HUES64 (cell line): ENCODE results near the gene EPB41L4B.

Source experiments
- H3K27ac ChIP-seq: 2 replicates; pipeline ENCODE4 v1.7.0; 2013; ENCODE audit warnings: low read depth, low read length, inconsistent platforms
- H3K27me3 ChIP-seq: 2 replicates; pipeline ENCODE4 v1.6.1; 2013; ENCODE audit warnings: mild to moderate bottlenecking, low read length; ENCODE audit not compliant: insufficient read depth
- H3K36me3 ChIP-seq: 2 replicates; pipeline ENCODE4 v1.6.1; 2013; ENCODE audit warnings: mild to moderate bottlenecking, low read length; ENCODE audit not compliant: insufficient read depth
- H3K4me1 ChIP-seq: 2 replicates; pipeline ENCODE4 v1.6.1; 2013; ENCODE audit warnings: mild to moderate bottlenecking, low read length, moderate library complexity; ENCODE audit not compliant: insufficient read depth
- H3K4me3 ChIP-seq: 2 replicates; pipeline ENCODE4 v1.5.1; 2013; ENCODE audit warnings: mild to moderate bottlenecking, low read length, moderate library complexity
- H3K9ac ChIP-seq: 2 replicates; pipeline ENCODE4 v1.6.1; 2013; ENCODE audit warnings: mild to moderate bottlenecking, low read depth, low read length
- H3K9me3 ChIP-seq: 2 replicates; pipeline ENCODE4 v1.6.1; 2013; ENCODE audit warnings: low read depth, low read length; ENCODE audit not compliant: insufficient read depth
- WGBS: fragments of 150-250, 120-280 bp; methylation state at CpG from one replicate; pipeline ENCODE4 v1.1.7; 2013; ENCODE audit warnings: missing lambda C conversion rate; 5-methylcytosine and 5-hydroxymethylcytosine counted together

Gene EPB41L4B

DNA sequence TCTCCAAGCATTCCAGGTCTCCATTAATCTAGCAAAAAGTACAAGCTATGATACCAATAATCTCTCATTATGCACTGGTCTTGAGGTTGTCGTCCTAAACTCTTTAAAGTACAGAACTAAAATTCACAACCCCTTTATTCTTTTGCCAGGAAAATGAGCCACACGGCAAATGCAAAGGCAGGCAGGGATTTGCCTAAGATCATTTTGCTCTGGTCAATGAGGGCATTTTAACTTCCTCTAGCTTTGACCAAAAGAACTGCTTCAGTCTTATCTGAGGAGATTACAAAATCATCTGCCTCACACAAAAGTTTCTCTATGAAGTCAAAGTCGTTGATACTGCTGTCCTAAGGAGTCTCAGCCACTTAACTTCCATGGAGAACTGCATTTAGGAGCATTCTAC is 51.8 kb downstream of the EPB41L4B start:
- peaks cover 16% of the 10 kb centered on the region for H3K4me1 ChIP-seq
- H3K27me3 ChIP-seq, result no peaks in the 10 kb centered on the region
- 86% methylated on average over 3 of the region's 3 CpGs for WGBS
- peaks cover 15% of the 10 kb centered on the region for H3K36me3 ChIP-seq
- no peak overlapping the region for H3K27ac ChIP-seq
- no peaks in the 10 kb centered on the region for H3K9me3 ChIP-seq
- H3K9ac ChIP-seq, result no peak overlapping the region
- no peak overlapping the region for H3K4me3 ChIP-seq

DNA sequence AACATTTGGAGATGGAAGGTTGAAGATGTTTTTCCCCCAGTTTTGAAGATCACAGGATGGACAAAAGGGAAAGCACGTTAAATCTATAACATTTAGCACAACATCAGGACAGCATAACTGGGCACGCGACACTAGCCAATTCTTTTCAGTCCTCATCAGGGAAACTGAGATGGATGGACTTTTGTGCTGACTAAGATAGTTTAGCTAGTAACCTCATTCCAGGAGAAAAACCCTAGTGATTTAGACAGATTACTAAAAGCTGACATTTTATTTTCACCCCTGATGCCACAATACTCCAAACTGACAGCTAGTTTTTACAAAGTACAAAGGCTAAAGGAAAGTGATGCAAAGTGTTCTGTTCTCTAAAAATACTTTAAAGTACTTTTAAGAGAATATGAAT is 53.3 kb downstream of the EPB41L4B start:
- no peak overlapping the region for H3K4me3 ChIP-seq
- no peaks in the 10 kb centered on the region for H3K27me3 ChIP-seq
- H3K4me1 ChIP-seq, result peaks cover 16% of the 10 kb centered on the region
- H3K27ac ChIP-seq, result no peak overlapping the region
- no peaks in the 10 kb centered on the region for H3K9me3 ChIP-seq
- peaks cover 15% of the 10 kb centered on the region for H3K36me3 ChIP-seq
- H3K9ac ChIP-seq, result no peak overlapping the region
- 91% methylated on average over 2 of the region's 3 CpGs for WGBS

DNA sequence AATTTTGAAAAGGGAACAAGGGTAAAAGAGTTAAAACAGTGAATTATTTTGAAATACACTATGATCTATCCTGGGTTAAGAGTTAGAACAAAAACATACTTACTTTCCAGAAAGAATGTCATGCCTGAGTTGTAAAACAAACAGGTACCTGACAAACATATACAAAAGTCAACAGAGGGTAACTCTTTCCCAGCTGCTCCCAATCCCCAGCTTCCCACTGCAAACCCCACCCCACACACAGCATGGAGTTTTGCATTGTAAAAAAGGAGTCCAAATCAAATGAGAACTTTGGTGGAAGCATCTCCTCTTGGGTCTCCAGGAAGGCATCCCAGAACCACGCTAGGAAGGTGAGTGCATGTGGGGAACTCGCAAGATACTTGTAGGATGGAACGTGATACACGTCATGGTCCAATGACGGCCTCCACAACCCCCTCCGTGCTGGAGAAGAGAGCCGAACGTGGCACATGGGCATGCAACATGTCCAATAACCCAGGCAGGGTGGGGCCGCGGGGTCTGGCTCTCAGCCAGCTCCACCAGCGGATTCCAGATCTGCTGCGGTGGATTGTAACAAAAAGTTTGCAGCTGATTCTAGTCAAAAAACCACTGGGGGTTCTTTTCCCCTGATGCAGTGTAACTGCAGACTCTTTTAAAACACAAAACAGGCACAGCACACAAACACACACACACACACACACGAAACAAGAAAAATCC is 55.8 kb downstream of the EPB41L4B start:
- H3K36me3 ChIP-seq, result peaks cover 15% of the 10 kb centered on the region
- no peak overlapping the region for H3K27ac ChIP-seq
- H3K4me3 ChIP-seq, result no peak overlapping the region
- peaks cover 6% of the 10 kb centered on the region; the same call in 1 of the 2 replicates for H3K4me1 ChIP-seq
- H3K9ac ChIP-seq, result no peak overlapping the region
- WGBS, result 90% methylated on average over 13 of the region's 13 CpGs
- no peaks in the 10 kb centered on the region for H3K9me3 ChIP-seq
- no peaks in the 10 kb centered on the region for H3K27me3 ChIP-seq

DNA sequence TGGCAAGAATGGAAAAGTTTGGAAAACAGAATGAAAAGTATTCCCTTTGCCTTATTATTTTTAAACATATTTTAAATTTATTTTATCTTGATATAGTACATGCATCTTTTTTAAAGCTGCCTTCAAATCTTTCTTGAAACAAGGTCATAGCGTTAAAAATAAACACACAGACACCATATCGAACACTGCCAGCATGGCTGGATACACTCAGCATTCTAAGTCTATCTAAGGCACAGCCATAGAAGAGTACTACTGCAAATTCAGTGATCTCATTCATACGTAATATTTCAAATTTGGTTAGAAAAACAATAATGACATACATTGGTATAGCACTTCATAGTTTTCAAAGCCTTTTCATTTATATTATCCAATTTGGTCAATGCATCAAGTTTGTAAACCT is 57.5 kb downstream of the EPB41L4B start:
- Histone ChIP-seq H3K27ac (no peak overlapping the region), H3K36me3 (peaks cover 15% of the 10 kb centered on the region), H3K9me3 (no peaks in the 10 kb centered on the region), H3K27me3 (no peaks in the 10 kb centered on the region), H3K9ac (no peak overlapping the region), H3K4me3 (no peak overlapping the region), H3K4me1 (peaks cover 13% of the 10 kb centered on the region)
- WGBS, result over 99% methylated on average over 2 of the region's 3 CpGs

DNA sequence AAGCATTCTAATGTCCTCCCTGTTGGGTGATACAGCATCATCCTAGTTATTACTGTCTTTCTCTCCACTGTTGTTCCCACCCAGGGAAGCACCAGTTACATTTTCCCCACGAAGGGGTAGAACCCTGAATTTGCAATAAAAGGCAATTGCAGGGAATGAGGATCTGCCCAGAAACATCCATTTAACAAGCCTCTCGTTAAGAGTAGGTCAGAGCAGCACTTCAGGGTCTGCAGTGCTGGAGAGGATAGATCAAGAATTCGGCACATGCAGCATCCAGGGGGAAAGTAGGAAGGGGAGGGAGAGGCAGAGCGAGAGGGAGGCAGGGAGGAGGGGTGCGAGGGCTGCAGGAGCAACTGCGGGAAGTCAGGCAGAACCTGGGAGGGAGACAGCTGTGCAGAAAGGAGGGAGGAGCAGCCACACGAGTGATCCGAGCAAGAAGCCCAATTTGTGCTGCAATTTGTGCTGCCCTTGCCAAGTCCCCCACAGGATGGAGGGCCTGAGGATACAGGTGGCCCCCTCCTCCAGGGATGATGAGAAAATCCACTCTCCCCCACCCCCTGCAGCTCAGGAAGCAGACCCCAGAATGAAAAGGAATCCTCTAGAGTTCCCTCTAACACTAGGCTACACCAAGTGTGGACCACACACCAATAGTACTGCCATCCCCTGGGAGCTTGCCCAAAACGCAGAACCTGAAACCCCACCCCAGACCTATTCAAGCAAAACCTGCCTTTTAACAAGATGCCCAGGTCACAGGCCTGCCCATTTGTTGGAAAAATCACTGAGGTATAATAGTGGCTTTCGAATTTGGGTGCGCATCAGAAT is 62.2 kb downstream of the EPB41L4B start:
- no peaks in the 10 kb centered on the region for H3K27me3 ChIP-seq
- no peak overlapping the region for H3K4me3 ChIP-seq
- H3K9ac ChIP-seq, result no peak overlapping the region
- no peaks in the 10 kb centered on the region for H3K9me3 ChIP-seq
- 40% methylated on average over 11 of the region's 11 CpGs for WGBS
- no peak overlapping the region for H3K27ac ChIP-seq
- H3K4me1 ChIP-seq, result peaks cover 19% of the 10 kb centered on the region
- peaks cover 21% of the 10 kb centered on the region; the same call in 1 of the 2 replicates for H3K36me3 ChIP-seq

DNA sequence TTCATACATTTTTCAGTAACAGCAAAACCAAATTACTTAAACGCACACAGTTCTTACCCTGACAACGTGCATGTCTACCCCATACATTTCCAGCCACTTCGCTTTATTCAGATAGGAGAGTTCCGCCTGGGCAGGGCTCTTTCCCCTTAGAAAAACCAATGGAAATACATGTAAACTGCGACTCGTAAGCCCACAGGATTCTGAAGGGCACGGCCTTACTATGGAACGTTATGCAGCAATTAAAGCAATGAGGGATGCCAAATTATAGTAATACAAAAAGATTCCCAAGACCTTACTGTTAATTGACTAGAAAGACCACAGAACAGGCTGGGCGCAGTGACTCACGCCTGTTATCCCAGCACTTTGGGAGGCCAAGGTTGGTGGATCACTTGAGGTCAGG is 64.5 kb downstream of the EPB41L4B start:
- no peaks in the 10 kb centered on the region for H3K27me3 ChIP-seq
- 95% methylated on average over 10 of the region's 10 CpGs for WGBS
- H3K4me3 ChIP-seq, result no peak overlapping the region
- H3K9me3 ChIP-seq, result no peaks in the 10 kb centered on the region
- no peak overlapping the region for H3K9ac ChIP-seq
- no peak overlapping the region for H3K27ac ChIP-seq
- H3K36me3 ChIP-seq, result peaks cover 27% of the 10 kb centered on the region; the same call in 1 of the 2 replicates
- peaks cover 21% of the 10 kb centered on the region for H3K4me1 ChIP-seq

DNA sequence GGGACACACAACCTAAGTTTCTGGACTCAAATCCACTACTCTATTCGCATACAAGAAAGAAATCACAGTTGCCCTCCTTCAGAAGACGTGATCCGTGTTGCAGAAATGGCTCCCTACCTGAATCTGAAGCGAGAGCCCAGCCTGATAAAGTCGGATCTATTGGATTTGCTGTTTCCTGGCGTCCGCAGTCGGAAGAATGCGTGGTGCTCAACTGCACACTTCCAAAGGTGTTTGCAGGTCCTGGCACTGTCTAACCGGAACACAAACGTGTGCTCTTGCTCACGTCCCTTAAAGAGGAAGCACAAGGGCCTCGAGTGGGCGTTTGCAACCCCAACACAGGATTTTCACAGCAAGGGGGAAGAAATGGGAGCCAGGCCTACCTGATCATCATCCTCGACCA is 65.5 kb downstream of the EPB41L4B start:
- Histone ChIP-seq H3K4me1 (peaks cover 21% of the 10 kb centered on the region), H3K27ac (no peak overlapping the region)
- 94% methylated on average over 15 of the region's 15 CpGs for WGBS

DNA sequence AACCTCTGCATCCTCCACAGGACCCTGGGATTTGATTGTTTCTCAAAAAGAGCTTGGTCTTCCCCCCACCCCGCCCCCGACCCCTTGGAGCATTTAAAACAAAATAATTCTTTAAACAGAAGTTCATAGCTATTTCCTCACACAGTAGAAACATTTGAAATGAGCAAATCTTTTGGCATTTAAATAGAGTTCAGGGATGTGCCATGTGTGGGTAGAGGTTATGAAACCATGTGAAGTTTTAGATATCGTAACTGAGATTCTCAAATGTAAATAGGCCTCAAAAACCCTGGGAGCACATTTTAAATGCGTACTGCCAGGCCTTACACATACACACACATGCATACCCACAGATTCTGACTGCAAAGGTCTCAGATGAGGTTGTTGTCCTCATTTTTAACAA is 66.5 kb downstream of the EPB41L4B start:
- Histone ChIP-seq H3K36me3 (peaks cover 27% of the 10 kb centered on the region; the same call in 1 of the 2 replicates), H3K27ac (no peak overlapping the region), H3K9me3 (no peaks in the 10 kb centered on the region), H3K4me1 (peaks cover 15% of the 10 kb centered on the region), H3K4me3 (no peak overlapping the region), H3K27me3 (no peaks in the 10 kb centered on the region), H3K9ac (no peak overlapping the region)
- WGBS, result 79% methylated on average over 4 of the region's 4 CpGs

More for the DNA sequence above, 65.5 kb downstream of the EPB41L4B start:
- no peaks in the 10 kb centered on the region for H3K9me3 ChIP-seq
- no peaks in the 10 kb centered on the region for H3K27me3 ChIP-seq
- H3K4me3 ChIP-seq, result no peak overlapping the region
- no peak overlapping the region for H3K9ac ChIP-seq
- H3K36me3 ChIP-seq, result peaks cover 27% of the 10 kb centered on the region; the same call in 1 of the 2 replicates

DNA sequence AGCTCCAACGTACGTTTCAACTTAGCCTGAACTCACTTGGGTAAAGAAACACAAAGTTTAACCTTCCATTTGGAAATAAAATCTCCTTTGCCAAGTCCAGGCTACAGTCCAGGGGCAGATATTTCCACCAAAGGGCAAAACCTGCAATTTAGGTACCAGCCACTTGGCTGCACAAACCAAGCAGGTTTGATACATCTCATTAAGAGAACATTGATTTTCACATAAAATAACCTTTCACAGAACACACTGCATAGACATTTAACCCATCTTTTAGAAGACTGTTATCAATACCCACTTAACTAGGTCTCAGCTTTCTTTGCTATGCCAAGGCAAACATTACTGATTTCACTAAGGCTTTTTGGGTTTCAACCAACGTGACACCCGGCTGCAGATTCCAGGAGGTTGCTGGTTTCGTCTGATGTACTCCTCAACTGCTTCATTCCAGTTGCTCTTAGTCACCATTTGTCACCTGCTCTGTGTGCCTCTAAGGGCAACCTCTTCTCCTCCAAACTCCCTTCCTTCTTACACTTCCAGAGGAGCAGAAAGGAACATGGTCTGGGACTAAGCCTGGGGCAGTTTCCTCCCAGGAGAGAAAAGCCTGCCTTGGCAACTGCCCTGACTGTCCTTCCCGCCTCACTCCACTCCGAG is 67.1 kb downstream of the EPB41L4B start:
- Histone ChIP-seq H3K27me3 (no peaks in the 10 kb centered on the region), H3K4me3 (no peak overlapping the region), H3K9ac (no peak overlapping the region), H3K9me3 (no peaks in the 10 kb centered on the region), H3K4me1 (peaks cover 10% of the 10 kb centered on the region), H3K27ac (no peak overlapping the region), H3K36me3 (peaks cover 27% of the 10 kb centered on the region; the same call in 1 of the 2 replicates)
- WGBS, result 83% methylated on average over 7 of the region's 7 CpGs

DNA sequence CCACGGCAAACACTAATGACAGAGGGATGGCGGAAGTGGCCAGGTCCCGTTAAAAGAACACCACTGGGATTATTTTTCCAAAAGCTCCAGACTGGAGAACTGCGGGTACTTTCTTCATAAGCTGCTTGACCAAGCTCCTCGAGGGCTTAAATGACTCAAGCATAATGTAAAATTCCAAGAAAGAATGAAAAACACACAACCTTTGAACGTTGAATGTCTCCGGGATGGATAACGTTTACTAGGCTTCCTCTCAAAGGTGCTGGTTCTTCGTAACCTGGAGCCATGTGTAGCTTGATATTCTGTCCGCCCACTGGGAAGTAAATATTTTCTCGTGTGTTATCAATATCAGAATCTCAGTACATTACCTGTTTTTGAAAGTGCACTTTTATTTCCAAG is 67.6 kb downstream of the EPB41L4B start:
- H3K27me3 ChIP-seq, result no peaks in the 10 kb centered on the region
- H3K36me3 ChIP-seq, result peaks cover 27% of the 10 kb centered on the region; the same call in 1 of the 2 replicates
- peaks cover 7% of the 10 kb centered on the region; the same call in 1 of the 2 replicates for H3K4me1 ChIP-seq
- no peak overlapping the region for H3K4me3 ChIP-seq
- H3K27ac ChIP-seq, result no peak overlapping the region
- 95% methylated on average over 11 of the region's 11 CpGs for WGBS
- H3K9ac ChIP-seq, result no peak overlapping the region
- H3K9me3 ChIP-seq, result no peaks in the 10 kb centered on the region

DNA sequence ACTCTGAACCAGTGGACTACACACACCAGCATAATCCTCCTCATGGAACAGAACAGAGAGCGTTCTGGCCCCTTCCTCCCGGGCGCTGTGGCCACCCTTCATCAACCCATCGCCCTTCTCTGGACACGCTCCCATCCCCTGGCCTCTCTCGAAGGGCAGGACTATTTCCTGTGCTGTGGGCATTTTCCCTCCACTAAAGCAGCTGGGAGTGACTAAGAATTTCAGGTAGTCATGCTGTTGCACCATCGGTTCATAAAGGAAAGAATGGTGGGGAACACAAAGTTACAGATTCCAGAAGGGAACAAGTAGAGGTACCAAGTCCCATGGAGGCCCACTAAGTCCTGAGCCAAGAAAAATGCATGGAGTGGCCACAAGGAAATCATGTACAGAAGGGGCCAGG is 68.6 kb downstream of the EPB41L4B start:
- Histone ChIP-seq H3K36me3 (peaks cover 23% of the 10 kb centered on the region; the same call in 1 of the 2 replicates), H3K4me1 (peaks cover 6% of the 10 kb centered on the region; the same call in 1 of the 2 replicates), H3K9ac (no peak overlapping the region), H3K9me3 (no peaks in the 10 kb centered on the region), H3K27me3 (no peaks in the 10 kb centered on the region), H3K4me3 (no peak overlapping the region), H3K27ac (no peak overlapping the region)
- WGBS, result 95% methylated on average over 7 of the region's 7 CpGs
